ENCODE results near the gene TCEAL1.

TCEAL1 gene

GRCh38 chrX:103678199-103678993 lies 49.6 kb downstream of the TCEAL1 start:
- DNase-seq (ENCODE audit: low spot score), result no peak
